HCT116 (cell line): ENCODE results near the gene CHURC1. TPM values are rescaled to one million over a fixed set of nuclear protein-coding genes. Genes with fewer than 3 reads are reported as not detected.

Experiments
- ATAC-seq: fragments of 200-7000 bp; cut with Tn5 transposase; 2 replicates; pipeline ENCODE4 v1.9.1; 2020; ENCODE audit warnings: mild to moderate bottlenecking, moderate library complexity
- BruUV-seq: library from RNA; stranded (reverse); fragments of 400-500 nt; replicated peaks from 2 replicates; lab custom pipeline; 2021; lab: Mats Ljungman, UMichigan
- CTCF ChIA-PET: fragments of 300-600 bp; sonication (Branson Sonifier 250); formaldehyde crosslinking; loops from one replicate; lab custom pipeline; 2021; ENCODE audit warnings: antibody characterized with exemption; lab: Charles Lee
- POLR2A ChIA-PET: fragments of 300-600, 350-600 bp; sonication (Branson Sonifier 250); formaldehyde crosslinking; loops from one replicate; lab custom pipeline; 2021; ENCODE audit warnings: antibody characterized with exemption; lab: Charles Lee
- RAD21 ChIA-PET, 2 experiments: fragments of 300-600 bp; sonication (Branson Sonifier 250); formaldehyde crosslinking; loops; one replicate each; lab custom pipeline; 2023; ENCODE audit warnings: low total read pairs in 2 of 2; ENCODE audit not compliant: uncharacterized antibody in 2 of 2, unreplicated experiment in 2 of 2, low non-redundant PET in 1 of 2; lab: Charles Lee
- DNase-seq: peaks from one replicate; pipeline ENCODE4 v3.0.0-alpha.2; 2010; ENCODE audit warnings: low read depth, low spot score
- H2AFZ ChIP-seq: fragments of 200-600 bp; shearing (Covaris generic), sonication (generic); 2 replicates; pipeline ENCODE4 v1.6.1; 2017; ENCODE audit warnings: low read depth, mixed run types, mixed read lengths, antibody characterized with exemption, low read length; ENCODE audit not compliant: poor library complexity, severe bottlenecking
- H3K27ac ChIP-seq: 2 replicates; pipeline ENCODE4 v1.5.1; 2012; ENCODE audit warnings: low read depth, low read length
- H3K27me3 ChIP-seq: fragments of 200-600 bp; sonication (generic); 2 replicates; pipeline ENCODE4 v1.6.1; 2016; ENCODE audit warnings: mixed run types, low read length, mixed read lengths; ENCODE audit not compliant: insufficient read depth
- H3K36me3 ChIP-seq, 2 experiments: fragments of 200-500 bp in 1 of 2; fragments of 200-600 bp in 1 of 2; sonication (Bioruptor generic) in 1 of 2; sonication (generic) in 1 of 2; 2 replicates each; pipeline versions ENCODE4 v1.5.1 to v1.6.1; 2014 to 2016; ENCODE audit warnings: low read length in 2 of 2, inconsistent platforms in 1 of 2, mixed read lengths in 1 of 2, mixed run types in 1 of 2; ENCODE audit not compliant: insufficient read depth in 2 of 2, control insufficient read depth in 1 of 2
- H3K4me1 ChIP-seq, 2 experiments: fragments of 200-600 bp in 1 of 2; sonication (generic) in 1 of 2; 2 replicates each; pipeline versions ENCODE4 v1.5.1 to v1.6.1; 2012 to 2017; ENCODE audit warnings: low read length in 2 of 2, inconsistent platforms in 1 of 2, mild to moderate bottlenecking in 1 of 2, mixed read lengths in 1 of 2, mixed run types in 1 of 2, moderate library complexity in 1 of 2; ENCODE audit not compliant: insufficient read depth in 2 of 2, control insufficient read depth in 1 of 2
- H3K4me2 ChIP-seq: fragments of 200-600 bp; sonication (generic); 2 replicates; pipeline ENCODE4 v1.6.1; 2017; ENCODE audit warnings: mixed run types, low read length, mixed read lengths
- H3K4me3 ChIP-seq, 2 experiments: fragments of 200-600 bp in 1 of 2; sonication (generic) in 1 of 2; replicated peaks in 1 of 2; 2 replicates each; pipeline ENCODE4 v1.5.1; 2011 to 2016; ENCODE audit warnings: low read length in 2 of 2, control low read depth in 1 of 2, low read depth in 1 of 2, mild to moderate bottlenecking in 1 of 2, mixed read lengths in 1 of 2, mixed run types in 1 of 2
- H3K79me2 ChIP-seq: fragments of 200-600 bp; sonication (generic); 2 replicates; pipeline ENCODE4 v1.6.1; 2017; ENCODE audit warnings: mild to moderate bottlenecking, mixed run types, low read length, moderate library complexity, mixed read lengths; ENCODE audit not compliant: insufficient read depth
- H3K9ac ChIP-seq: fragments of 200-600 bp; sonication (generic); 2 replicates; pipeline ENCODE4 v1.6.1; 2016; ENCODE audit warnings: low read length, mixed read lengths
- H3K9me2 ChIP-seq: fragments of 200-600 bp; sonication (generic), shearing (Covaris generic); 2 replicates; pipeline ENCODE4 v1.6.1; 2017; ENCODE audit warnings: mixed run types, mild to moderate bottlenecking, moderate library complexity; ENCODE audit not compliant: insufficient read depth
- H3K9me3 ChIP-seq, 2 experiments: fragments of 200-500 bp in 1 of 2; fragments of 200-600 bp in 1 of 2; sonication (Bioruptor generic) in 1 of 2; sonication (generic) in 1 of 2; 2 replicates each; pipeline ENCODE4 v1.6.1; 2014 to 2017; ENCODE audit warnings: low read length in 2 of 2, mixed read lengths in 2 of 2, inconsistent platforms in 1 of 2, low read depth in 1 of 2, mild to moderate bottlenecking in 1 of 2, mixed run types in 1 of 2, moderate library complexity in 1 of 2; ENCODE audit not compliant: control insufficient read depth in 1 of 2, insufficient read depth in 1 of 2
- H4K20me1 ChIP-seq: fragments of 200-600 bp; sonication (generic), shearing (Covaris generic); 2 replicates; pipeline ENCODE4 v1.6.1; 2017; ENCODE audit warnings: mixed run types, mild to moderate bottlenecking, moderate library complexity; ENCODE audit not compliant: insufficient read depth
- ATF3 ChIP-seq: IDR thresholded peaks from 2 replicates; pipeline ENCODE4 v1.6.1; 2012
- CEBPB ChIP-seq: IDR thresholded peaks from 2 replicates; pipeline ENCODE4 v1.6.1; 2012; ENCODE audit warnings: low read depth
- CTCF ChIP-seq, 3 experiments: fragments of 200-600 bp in 1 of 3; sonication (generic) in 1 of 3; IDR thresholded peaks in 2 of 3; conservative IDR thresholded peaks in 1 of 3; 2 replicates each; pipeline ENCODE4 v1.5.1; 2012 to 2017; ENCODE audit warnings: low read depth in 2 of 3, low read length in 2 of 3, antibody characterized with exemption in 1 of 3, borderline replicate concordance in 1 of 3, control low read depth in 1 of 3, mild to moderate bottlenecking in 1 of 3, mixed read lengths in 1 of 3, mixed run types in 1 of 3, moderate library complexity in 1 of 3; ENCODE audit not compliant: insufficient read depth in 1 of 3
- EZH2phosphoT487 ChIP-seq: fragments of 200-600 bp; IDR thresholded peaks from 2 replicates; pipeline ENCODE4 v1.6.1; 2018; ENCODE audit warnings: antibody characterized with exemption, borderline replicate concordance
- FOSL1 ChIP-seq: IDR thresholded peaks from 2 replicates; pipeline ENCODE4 v1.6.1; 2012; ENCODE audit warnings: low read depth
- REST ChIP-seq: IDR thresholded peaks from 2 replicates; pipeline ENCODE4 v1.6.1; 2012; ENCODE audit warnings: low read depth
- SIN3A ChIP-seq: IDR thresholded peaks from 2 replicates; pipeline ENCODE4 v1.6.1; 2012; ENCODE audit warnings: low read depth
- TCF7L2 ChIP-seq: IDR thresholded peaks from 2 replicates; pipeline ENCODE4 v1.7.0; 2011; ENCODE audit warnings: borderline replicate concordance, inconsistent platforms; ENCODE audit not compliant: insufficient read depth, insufficient read length; ENCODE audit errors: extremely low read depth
- YY1 ChIP-seq: IDR thresholded peaks from 2 replicates; pipeline ENCODE4 v1.6.1; 2011; ENCODE audit warnings: low read length, low read depth, moderate library complexity, mild to moderate bottlenecking; ENCODE audit not compliant: insufficient replicate concordance; ENCODE audit errors: extremely low read depth
- ZBTB33 ChIP-seq: IDR thresholded peaks from 2 replicates; pipeline ENCODE4 v1.6.1; 2011; ENCODE audit warnings: mild to moderate bottlenecking, low read length, moderate library complexity; ENCODE audit not compliant: insufficient replicate concordance; ENCODE audit errors: extremely low read depth
- ZNF274 ChIP-seq: fragments of 200-500 bp; sonication (Bioruptor generic); IDR thresholded peaks from 2 replicates; pipeline ENCODE4 v1.6.1; 2014; ENCODE audit warnings: mild to moderate bottlenecking, low read depth, low read length, inconsistent platforms
- intact Hi-C: fragments of 100-400 bp; cut with micrococcal nuclease; formaldehyde crosslinking; loops from 2 replicates; pipeline ENCODE4 v1.10.0; 2022
- total RNA-seq: library from RNA; stranded (reverse); gene quantifications from one replicate; pipeline ENCODE4 v1.2.1, GENCODE V29; 2021; ENCODE audit not compliant: unreplicated experiment

Gene CHURC1
- total RNA-seq, 1 experiment from 2014 or later, result 47.5 TPM

- BruUV-seq, result no TSS peak
- Histone ChIP-seq H3K4me3 (no peak overlapping the region), H3K9me2 (no peaks in the 10 kb centered on the region), H3K9ac (no peak overlapping the region), H2AFZ (no peak overlapping the region), H3K4me1 (no peaks in the 10 kb centered on the region), H3K4me2 (no peak overlapping the region), H3K27ac (no peak overlapping the region), H3K9me3 (no peaks in the 10 kb centered on the region), H4K20me1 (no peaks in the 10 kb centered on the region), H3K79me2 (no peaks in the 10 kb centered on the region), H3K27me3 (no peaks in the 10 kb centered on the region), H3K36me3 (no peaks in the 10 kb centered on the region)
- POLR2A ChIA-PET, result no interaction called here
- RAD21 ChIA-PET, result no interaction called here
- TF ChIP-seq CEBPB (no peak), CTCF (IDR thresholded peaks at IDR 0.05 in 2 of 3, conservative IDR thresholded peaks at IDR 0.05 in 1 of 3; ENCODE audit: borderline replicate concordance in 1 of 3, insufficient read depth in 1 of 3, low read depth in 2 of 3, low read length in 2 of 3) (no peak), ZBTB33 (no peak), ZNF274 (no peak), FOSL1 (no peak), SIN3A (no peak), EZH2phosphoT487 (no peak), REST (no peak), ATF3 (no peak), TCF7L2 (no peak), YY1 (no peak)
- CTCF ChIA-PET, result no interaction called here
- intact Hi-C loops, result no loop called here
- no peak for DNase-seq
- ATAC-seq, result no peak
These were observed 45.9 kb upstream of the CHURC1 start for GRCh38 chr14:64868379-64868778.
